Keratinocyte (primary cell): Measurements from ENCODE around the gene ATP5MC3. TPM values are rescaled to one million over a fixed set of nuclear protein-coding genes. Genes with fewer than 3 reads are reported as not detected.

Experiments used
- DNase-seq: peaks from one replicate; pipeline ENCODE4 v3.0.0-alpha.2; 2011; ENCODE audit warnings: low read depth, missing footprints, low spot score
- FAIRE-seq: peaks from 2 replicates; lab custom pipeline; 2011; peaks lifted over from hg19 to GRCh38; lab: Jason Lieb, UNC
- H2AFZ ChIP-seq: 2 replicates; pipeline ENCODE4 v1.6.0; 2012; ENCODE audit warnings: low read length, control low read depth, inconsistent platforms; ENCODE audit not compliant: control insufficient read depth
- H3K27ac ChIP-seq: 2 replicates; pipeline ENCODE4 v1.5.1; 2011; ENCODE audit warnings: low read length; ENCODE audit not compliant: control insufficient read depth, insufficient read depth
- H3K27me3 ChIP-seq: 3 replicates; pipeline ENCODE4 v1.6.0; 2011; ENCODE audit warnings: low read length; ENCODE audit not compliant: control insufficient read depth, insufficient read depth; ENCODE audit errors: extremely low read depth
- H3K36me3 ChIP-seq, 2 experiments: 2 replicates in 1 of 2; 3 replicates in 1 of 2; pipeline ENCODE4 v1.5.1; 2011; ENCODE audit warnings: low read length in 2 of 2, mild to moderate bottlenecking in 1 of 2; ENCODE audit not compliant: control insufficient read depth in 2 of 2, insufficient read depth in 2 of 2; ENCODE audit errors: extremely low read depth in 1 of 2
- H3K4me1 ChIP-seq: 3 replicates; pipeline ENCODE4 v1.5.1; 2011; ENCODE audit warnings: low read length; ENCODE audit not compliant: control insufficient read depth, insufficient read depth; ENCODE audit errors: extremely low read depth
- H3K4me2 ChIP-seq: 3 replicates; pipeline ENCODE4 v1.6.0; 2011; ENCODE audit warnings: low read depth, low read length; ENCODE audit not compliant: control insufficient read depth, insufficient read depth; ENCODE audit errors: extremely low read depth
- H3K4me3 ChIP-seq, 3 experiments: fragments of 200-600 bp in 1 of 3; sonication (generic) in 1 of 3; 2 replicates in 2 of 3; 3 replicates in 1 of 3; pipeline ENCODE4 v1.5.1; 2011 to 2016; ENCODE audit warnings: low read length in 3 of 3, mild to moderate bottlenecking in 3 of 3, control low read depth in 2 of 3, inconsistent platforms in 1 of 3, low read depth in 1 of 3, mixed read lengths in 1 of 3, mixed run types in 1 of 3, moderate library complexity in 1 of 3; ENCODE audit not compliant: control insufficient read depth in 2 of 3, insufficient read depth in 2 of 3; ENCODE audit errors: extremely low read depth in 1 of 3
- H3K79me2 ChIP-seq: 2 replicates; pipeline ENCODE4 v1.6.0; 2012; ENCODE audit warnings: low read length; ENCODE audit not compliant: control insufficient read depth, insufficient read depth
- H3K9ac ChIP-seq: 3 replicates; pipeline ENCODE4 v1.6.0; 2011; ENCODE audit warnings: low read length; ENCODE audit not compliant: control insufficient read depth, insufficient read depth; ENCODE audit errors: extremely low read depth
- H3K9me1 ChIP-seq: 3 replicates; pipeline ENCODE4 v1.6.0; 2011; ENCODE audit warnings: low read length; ENCODE audit not compliant: control insufficient read depth, insufficient read depth; ENCODE audit errors: extremely low read depth
- H3K9me3 ChIP-seq: 2 replicates; pipeline ENCODE4 v1.5.1; 2012; ENCODE audit warnings: low read depth, low read length; ENCODE audit not compliant: control insufficient read depth
- H4K20me1 ChIP-seq: 3 replicates; pipeline ENCODE4 v1.6.0; 2011; ENCODE audit warnings: low read length; ENCODE audit not compliant: control insufficient read depth, insufficient read depth; ENCODE audit errors: extremely low read depth
- EZH2 ChIP-seq: IDR thresholded peaks from one replicate; pipeline ENCODE4 v1.6.1; 2012; ENCODE audit warnings: inconsistent platforms, mild to moderate bottlenecking, low read length, moderate library complexity
- dilution Hi-C: fragments of 300-500 bp; cut with MboI; formaldehyde crosslinking; loops from one replicate; pipeline ENCODE4 v1.7.0; 2020; ENCODE audit warnings: low sequenced_read_pairs; ENCODE audit not compliant: extremely low pct_ligation_motif_present
- polyA plus RNA-seq, 5 experiments: library from polyadenylated mRNA; depleted of rRNA in 3 of 5; stranded (reverse) in 3 of 5; stranded (forward) in 1 of 5; unstranded in 1 of 5; fragments of >200 nt; gene quantifications; 1 replicate in 1 of 5; 2 replicates in 3 of 5; 3 replicates in 1 of 5; pipeline versions ENCODE4 v1.2.1 to v1.2.3, GENCODE V29; 2011 to 2012; ENCODE audit warnings: missing spikeins in 2 of 5, low read depth in 1 of 5, low replicate concordance in 1 of 5
- TF ChIP-seq, protein P1 (sequence below), 3 experiments: IDR thresholded peaks in 1 of 3; conservative IDR thresholded peaks in 1 of 3; optimal IDR thresholded peaks in 1 of 3; 2 replicates in 2 of 3; 3 replicates in 1 of 3; pipeline versions ENCODE3 to v1.5.1; 2011; ENCODE audit warnings: low read length in 3 of 3, mild to moderate bottlenecking in 3 of 3, moderate library complexity in 2 of 3, control low read depth in 1 of 3, inconsistent platforms in 1 of 3; ENCODE audit not compliant: insufficient read depth in 2 of 3; ENCODE audit errors: extremely low read depth in 1 of 3

The ATP5MC3 gene
- polyA plus RNA-seq, 1 donor (not counting 4 experiments of a cell fraction or from before 2014, with no cell fraction given) = 933 TPM

DNA sequence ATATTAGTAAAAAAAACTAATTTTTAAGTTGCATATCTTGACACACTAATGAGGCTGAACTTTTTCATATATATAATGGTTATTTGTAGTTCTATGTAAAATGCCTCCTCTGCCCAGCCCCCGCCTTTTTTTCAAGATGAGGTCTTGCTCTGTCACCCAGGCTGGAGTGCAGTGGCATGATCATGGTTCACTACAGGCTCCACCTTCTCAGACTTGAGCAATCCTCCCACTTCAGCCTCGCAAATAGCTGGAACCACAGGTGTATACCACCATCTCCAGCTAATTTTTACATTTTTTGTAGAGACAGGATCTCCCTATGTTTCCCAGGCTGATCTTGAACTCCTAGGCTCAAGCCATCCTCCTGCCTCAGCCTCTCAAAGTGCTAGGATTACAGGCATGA, 37.8 kb downstream of the ATP5MC3 start:
- H3K4me1 ChIP-seq = no peaks in the 10 kb centered on the region
- no peaks in the 10 kb centered on the region for H3K9me3 ChIP-seq
- H3K4me3 ChIP-seq = no peak overlapping the region
- FAIRE-seq (no peak), DNase-seq (no peak)
- dilution Hi-C loops = no loop called here
- no peak overlapping the region for H3K27ac ChIP-seq
- H3K36me3 ChIP-seq = peaks cover 0 to 1% of the 10 kb centered on the region in 2 experiments
- TF ChIP-seq, protein P1, sequence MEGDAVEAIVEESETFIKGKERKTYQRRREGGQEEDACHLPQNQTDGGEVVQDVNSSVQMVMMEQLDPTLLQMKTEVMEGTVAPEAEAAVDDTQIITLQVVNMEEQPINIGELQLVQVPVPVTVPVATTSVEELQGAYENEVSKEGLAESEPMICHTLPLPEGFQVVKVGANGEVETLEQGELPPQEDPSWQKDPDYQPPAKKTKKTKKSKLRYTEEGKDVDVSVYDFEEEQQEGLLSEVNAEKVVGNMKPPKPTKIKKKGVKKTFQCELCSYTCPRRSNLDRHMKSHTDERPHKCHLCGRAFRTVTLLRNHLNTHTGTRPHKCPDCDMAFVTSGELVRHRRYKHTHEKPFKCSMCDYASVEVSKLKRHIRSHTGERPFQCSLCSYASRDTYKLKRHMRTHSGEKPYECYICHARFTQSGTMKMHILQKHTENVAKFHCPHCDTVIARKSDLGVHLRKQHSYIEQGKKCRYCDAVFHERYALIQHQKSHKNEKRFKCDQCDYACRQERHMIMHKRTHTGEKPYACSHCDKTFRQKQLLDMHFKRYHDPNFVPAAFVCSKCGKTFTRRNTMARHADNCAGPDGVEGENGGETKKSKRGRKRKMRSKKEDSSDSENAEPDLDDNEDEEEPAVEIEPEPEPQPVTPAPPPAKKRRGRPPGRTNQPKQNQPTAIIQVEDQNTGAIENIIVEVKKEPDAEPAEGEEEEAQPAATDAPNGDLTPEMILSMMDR (optimal IDR thresholded peaks at IDR 0.05 in 1 of 3, IDR thresholded peaks at IDR 0.05 in 1 of 3, conservative IDR thresholded peaks at IDR 0.05 in 1 of 3; ENCODE audit: extremely low read depth in 1 of 3, insufficient read depth in 2 of 3, low read length in 3 of 3) = no peak
- TF ChIP-seq EZH2 = no peak
- no peak overlapping the region for H3K4me2 ChIP-seq
- no peak overlapping the region for H2AFZ ChIP-seq
- no peak overlapping the region for H3K9ac ChIP-seq
- H3K27me3 ChIP-seq = no peaks in the 10 kb centered on the region
- H4K20me1 ChIP-seq = peaks cover 4% of the 10 kb centered on the region
- H3K9me1 ChIP-seq = no peaks in the 10 kb centered on the region
- H3K79me2 ChIP-seq = peaks cover 65% of the 10 kb centered on the region

DNA sequence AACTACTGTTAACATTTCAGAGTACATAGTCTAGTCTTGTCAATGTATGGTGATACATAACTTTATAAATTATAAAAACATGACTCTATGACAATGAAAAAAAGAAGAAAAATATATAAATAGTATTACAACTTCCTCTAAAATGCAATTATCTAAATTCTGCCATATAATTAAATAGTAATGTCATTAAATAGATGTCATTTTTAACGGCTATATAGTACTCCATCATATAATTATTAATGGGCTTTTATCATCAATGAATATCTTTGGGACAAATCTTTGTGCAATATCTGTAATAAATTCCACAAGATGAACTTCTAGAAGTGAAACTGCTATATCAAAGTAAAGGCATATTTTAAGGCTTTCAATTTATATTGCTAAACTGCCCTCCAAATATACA, 38.3 kb downstream of the ATP5MC3 start:
- H3K4me2 ChIP-seq = no peak overlapping the region
- dilution Hi-C loops = no loop called here
- H2AFZ ChIP-seq = no peak overlapping the region
- H3K4me3 ChIP-seq = no peak overlapping the region
- no peaks in the 10 kb centered on the region for H3K9me1 ChIP-seq
- peaks cover 65% of the 10 kb centered on the region for H3K79me2 ChIP-seq
- H3K4me1 ChIP-seq = no peaks in the 10 kb centered on the region
- TF ChIP-seq, protein P1 (optimal IDR thresholded peaks at IDR 0.05 in 1 of 3, IDR thresholded peaks at IDR 0.05 in 1 of 3, conservative IDR thresholded peaks at IDR 0.05 in 1 of 3; ENCODE audit: extremely low read depth in 1 of 3, insufficient read depth in 2 of 3, low read length in 3 of 3) = no peak
- no peak for TF ChIP-seq EZH2
- FAIRE-seq = no peak
- peaks cover 0 to 1% of the 10 kb centered on the region in 2 experiments for H3K36me3 ChIP-seq
- no peaks in the 10 kb centered on the region for H3K27me3 ChIP-seq
- no peak overlapping the region for H3K9ac ChIP-seq
- DNase-seq = no peak
- H3K27ac ChIP-seq = no peak overlapping the region
- no peaks in the 10 kb centered on the region for H3K9me3 ChIP-seq
- H4K20me1 ChIP-seq = peaks cover 2% of the 10 kb centered on the region
